Lung (tissue), 12 donors: ENCODE results near the gene SLC7A6. TPM values are rescaled to one million over a fixed set of nuclear protein-coding genes. Genes with fewer than 3 reads are reported as not detected.
A peak's percentile ranks its signal among the peaks of the same experiment; 100 is the strongest.

Experiments used
- ATAC-seq: fragments of 200-7000 bp; cut with Tn5 transposase; one replicate; pipeline ENCODE4 v1.9.1; 2020; ENCODE audit warnings: moderate number of reproducible peaks; ENCODE audit not compliant: insufficient read depth, low FRiP score
- DNase-seq, 3 donors: peaks; one replicate each; pipeline ENCODE4 v3.0.0-alpha.2; 2013 to 2017
- H3K27ac ChIP-seq, 2 donors: one replicate each; pipeline ENCODE4 v1.5.1; 2013; ENCODE audit warnings: mild to moderate bottlenecking in 2 of 2, moderate library complexity in 2 of 2, control low read depth in 1 of 2, inconsistent platforms in 1 of 2, low read depth in 1 of 2, low read length in 1 of 2
- H3K27me3 ChIP-seq, 3 donors: one replicate each; pipeline ENCODE4 v1.5.1; 2013; ENCODE audit warnings: low read length in 2 of 3; ENCODE audit not compliant: control insufficient read depth in 3 of 3, insufficient read depth in 3 of 3
- H3K36me3 ChIP-seq, 4 donors: one replicate each; pipeline ENCODE4 v1.5.1; 2013; ENCODE audit warnings: low read length in 4 of 4, mild to moderate bottlenecking in 1 of 4, moderate library complexity in 1 of 4; ENCODE audit not compliant: control insufficient read depth in 4 of 4, insufficient read depth in 4 of 4
- H3K4me1 ChIP-seq, 5 donors: one replicate each; pipeline ENCODE4 v1.5.1; 2013; ENCODE audit warnings: low read length in 5 of 5, mild to moderate bottlenecking in 2 of 5, moderate library complexity in 1 of 5; ENCODE audit not compliant: control insufficient read depth in 5 of 5, insufficient read depth in 5 of 5
- H3K4me3 ChIP-seq: one replicate; pipeline ENCODE4 v1.5.1; 2013; ENCODE audit warnings: mild to moderate bottlenecking, control low read depth, moderate library complexity
- H3K9ac ChIP-seq, 2 donors: one replicate each; pipeline ENCODE4 v1.5.1; 2013; ENCODE audit warnings: low read length in 2 of 2, control low read depth in 1 of 2; ENCODE audit not compliant: insufficient read depth in 1 of 2
- H3K9me3 ChIP-seq, 4 donors: one replicate each; pipeline ENCODE4 v1.5.1; 2013; ENCODE audit warnings: low read length in 3 of 4, mild to moderate bottlenecking in 1 of 4, moderate library complexity in 1 of 4; ENCODE audit not compliant: control insufficient read depth in 4 of 4, insufficient read depth in 3 of 4
- WGBS, 2 donors: extraction: QIAGEN DNeasy Blood & Tissue Kit; methylation state at CpG; one replicate each; pipeline ENCODE4 v1.1.7; 2013; 5-methylcytosine and 5-hydroxymethylcytosine counted together
- polyA plus RNA-seq, 2 donors: library from polyadenylated mRNA; stranded (reverse); fragments of 200-250 nt; gene quantifications; one replicate each; pipeline ENCODE4 v1.2.1, GENCODE V29; 2013
- total RNA-seq, 2 donors: library from RNA; depleted of rRNA in 1 of 2; stranded (reverse); fragments of >200 nt in 1 of 2; gene quantifications; one replicate each; pipeline ENCODE4 v1.2.1, GENCODE V29; 2014 to 2021
- TF ChIP-seq, protein P1 (sequence below): IDR thresholded peaks from 2 replicates; pipeline ENCODE4 v1.5.1; 2012; ENCODE audit warnings: mild to moderate bottlenecking; ENCODE audit errors: control extremely low read depth, extremely low read depth
- donor health status: control.
- donor health status: control.
- donor health status: Bipolar disorder and iron deficiency.
- donor health status: healthy.
- donor health status: DM: yes; HTN: yes; CAD: no.

SLC7A6 gene
- total and polyA plus RNA-seq, 4 donors, result 8.9 to 36.2 (median 20.0) TPM

DNA sequence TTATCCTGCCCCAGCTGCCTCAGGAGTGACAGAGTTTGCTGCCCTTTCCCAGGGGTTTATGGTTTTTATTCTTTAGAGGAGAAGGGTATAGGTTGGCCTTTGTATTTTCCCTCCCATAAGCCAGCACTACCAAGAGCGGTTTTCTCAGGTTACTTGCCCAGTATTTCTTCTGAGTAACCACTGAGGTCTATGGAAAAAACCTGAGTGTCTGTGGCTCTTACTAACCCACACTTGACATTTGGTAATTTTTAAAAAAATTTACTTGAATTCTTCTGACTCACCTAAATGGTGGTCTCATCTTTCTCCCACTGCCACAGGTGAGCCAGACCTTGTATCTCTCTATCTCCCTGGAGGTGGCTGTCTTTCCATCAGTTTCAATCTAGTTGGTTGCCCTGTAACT, 6.0 kb downstream of the SLC7A6 start:
- H3K4me3 ChIP-seq, result no peak overlapping the region
- no peaks in the 10 kb centered on the region for H3K27me3 ChIP-seq
- no peak overlapping the region for H3K9ac ChIP-seq
- peaks cover 0 to 27% (median 10%) of the 10 kb centered on the region in 5 donors for H3K4me1 ChIP-seq
- peaks cover 0 to 14% (median 4%) of the 10 kb centered on the region in 4 donors for H3K36me3 ChIP-seq
- 0 to 59% methylated on average over 1 of the region's 1 CpG for WGBS, 2 donors
- no peak overlapping the region for H3K27ac ChIP-seq
- DNase-seq (no peak), ATAC-seq (no peak)
- H3K9me3 ChIP-seq, result peaks cover 0 to 3% (median 0%) of the 10 kb centered on the region in 4 donors
- TF ChIP-seq, protein P1, sequence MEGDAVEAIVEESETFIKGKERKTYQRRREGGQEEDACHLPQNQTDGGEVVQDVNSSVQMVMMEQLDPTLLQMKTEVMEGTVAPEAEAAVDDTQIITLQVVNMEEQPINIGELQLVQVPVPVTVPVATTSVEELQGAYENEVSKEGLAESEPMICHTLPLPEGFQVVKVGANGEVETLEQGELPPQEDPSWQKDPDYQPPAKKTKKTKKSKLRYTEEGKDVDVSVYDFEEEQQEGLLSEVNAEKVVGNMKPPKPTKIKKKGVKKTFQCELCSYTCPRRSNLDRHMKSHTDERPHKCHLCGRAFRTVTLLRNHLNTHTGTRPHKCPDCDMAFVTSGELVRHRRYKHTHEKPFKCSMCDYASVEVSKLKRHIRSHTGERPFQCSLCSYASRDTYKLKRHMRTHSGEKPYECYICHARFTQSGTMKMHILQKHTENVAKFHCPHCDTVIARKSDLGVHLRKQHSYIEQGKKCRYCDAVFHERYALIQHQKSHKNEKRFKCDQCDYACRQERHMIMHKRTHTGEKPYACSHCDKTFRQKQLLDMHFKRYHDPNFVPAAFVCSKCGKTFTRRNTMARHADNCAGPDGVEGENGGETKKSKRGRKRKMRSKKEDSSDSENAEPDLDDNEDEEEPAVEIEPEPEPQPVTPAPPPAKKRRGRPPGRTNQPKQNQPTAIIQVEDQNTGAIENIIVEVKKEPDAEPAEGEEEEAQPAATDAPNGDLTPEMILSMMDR, result no peak

- DNase-seq, result peak; percentile 18 to 43 (median 21)
- no peaks in the 10 kb centered on the region for H3K27me3 ChIP-seq
- no peak overlapping the region for H3K9ac ChIP-seq
- H3K4me3 ChIP-seq, result no peak overlapping the region
- WGBS, 2 donors, result 84 to 92% methylated on average over 4 of the region's 4 CpGs
- peaks cover 0 to 14% (median 4%) of the 10 kb centered on the region in 4 donors for H3K36me3 ChIP-seq
- ATAC-seq, result no peak
- TF ChIP-seq, protein P1, result no peak
- H3K27ac ChIP-seq, result peak overlapping the region; percentile 41 to 48
- H3K4me1 ChIP-seq, result peaks cover 0 to 26% (median 4%) of the 10 kb centered on the region in 5 donors
- H3K9me3 ChIP-seq, result peaks cover 0 to 3% (median 0%) of the 10 kb centered on the region in 4 donors
Measured at GRCh38 chr16:68272507-68273209, 8.3 kb downstream of the SLC7A6 start.

- WGBS, 2 donors, result 93% methylated on average over 5 of the region's 5 CpGs
- TF ChIP-seq, protein P1, result no peak
- Histone ChIP-seq H3K9ac (no peak overlapping the region), H3K9me3 (peaks cover 0 to 3% (median 0%) of the 10 kb centered on the region in 4 donors), H3K36me3 (peaks cover 0 to 14% (median 4%) of the 10 kb centered on the region in 4 donors), H3K27me3 (no peaks in the 10 kb centered on the region), H3K4me3 (no peak overlapping the region), H3K27ac (no peak overlapping the region), H3K4me1 (peaks cover 0 to 20% (median 0%) of the 10 kb centered on the region in 5 donors)
- no peak for ATAC-seq
- DNase-seq, result no peak
Measured at GRCh38 chr16:68273459-68273858, 9.1 kb downstream of the SLC7A6 start.
